Raji (cell line): ENCODE data around the gene SLC25A22.

ENCODE experiments used
- POLR2A ChIP-seq: IDR thresholded peaks from 2 replicates; pipeline ENCODE4 v1.6.1; 2011; ENCODE audit warnings: low read depth, low read length, control low read depth; ENCODE audit not compliant: insufficient read depth

Gene SLC25A22

DNA sequence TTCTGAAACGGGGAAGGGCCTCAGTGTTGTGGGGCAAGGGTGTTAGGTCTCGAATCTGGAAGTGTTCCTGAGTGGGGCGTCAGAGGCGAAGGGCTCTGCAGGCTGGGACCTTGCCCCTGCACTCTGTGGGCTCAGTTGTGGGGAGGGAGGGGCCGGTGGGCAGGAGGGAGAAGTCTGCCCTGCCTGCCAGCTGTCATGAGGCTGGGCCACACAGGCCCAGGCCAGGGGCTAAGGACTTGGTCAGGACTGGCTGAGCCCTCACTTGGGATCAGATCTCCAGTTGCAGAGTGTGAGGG, 29.8 kb upstream of the SLC25A22 start, which contains the start of gene CRACR2B:
Gene CRACR2B, plus strand, starts transcription at position 23 of the 296 bp plus-strand sequence. CDS start 689 bp downstream, outside the sequence.
- TF ChIP-seq POLR2A = peak; percentile 13; the same call in 1 of the 2 replicates

DNA sequence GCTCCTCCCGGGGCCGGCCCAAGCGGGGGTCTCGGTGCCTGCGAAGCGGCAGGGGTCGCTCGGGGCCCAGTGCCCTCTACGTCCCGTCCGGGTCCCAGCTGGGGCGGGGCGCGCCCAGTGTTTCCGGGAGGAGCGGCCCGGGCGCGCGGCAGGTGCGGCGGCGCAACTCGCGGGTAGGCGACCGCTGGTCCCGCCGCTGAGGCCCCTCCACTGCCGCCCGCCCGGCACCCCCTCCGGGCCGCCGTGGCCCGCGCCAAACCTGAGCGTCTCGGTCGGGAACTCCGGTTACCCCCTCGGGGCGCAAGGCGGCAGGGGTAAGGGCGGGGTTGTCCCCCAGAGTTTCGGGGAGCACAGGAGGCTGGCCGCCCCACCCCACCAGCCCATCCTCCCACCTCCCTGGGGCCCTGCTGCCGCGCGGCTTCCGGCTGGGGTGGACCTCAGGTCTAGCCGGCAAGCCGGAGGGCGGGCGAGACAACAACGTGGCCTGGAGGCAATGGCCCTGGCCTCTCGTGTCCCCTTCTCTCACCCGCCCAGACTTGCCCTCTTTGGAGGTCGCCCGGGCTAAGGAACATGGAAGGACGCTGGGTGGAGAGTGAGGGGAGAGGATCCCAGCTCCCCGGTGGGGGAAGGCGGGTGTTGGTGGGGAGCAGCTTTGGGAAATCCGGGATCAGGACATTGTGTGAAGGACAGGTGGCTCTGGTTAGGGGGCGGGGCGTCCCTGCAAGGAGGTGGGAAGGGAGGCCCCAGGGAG, 29.2 kb upstream of the SLC25A22 start:
- TF ChIP-seq POLR2A = no peak

DNA sequence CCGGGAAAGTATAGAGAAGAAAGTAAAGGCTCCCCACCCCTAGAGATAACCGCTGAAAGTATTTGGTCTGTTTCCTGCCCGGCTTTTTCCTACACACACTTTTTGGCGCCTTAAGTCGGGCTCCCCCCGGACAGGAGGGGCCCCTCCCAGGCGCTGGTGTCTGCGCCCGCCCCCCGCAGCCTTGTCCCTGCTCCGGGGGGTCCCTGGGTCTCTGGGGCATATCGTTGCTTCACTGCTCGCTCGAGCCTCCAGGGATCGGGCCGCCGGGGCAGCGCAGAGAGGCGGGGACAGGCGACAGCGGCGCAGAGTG, 28.7 kb upstream of the SLC25A22 start:
- TF ChIP-seq POLR2A = no peak

DNA sequence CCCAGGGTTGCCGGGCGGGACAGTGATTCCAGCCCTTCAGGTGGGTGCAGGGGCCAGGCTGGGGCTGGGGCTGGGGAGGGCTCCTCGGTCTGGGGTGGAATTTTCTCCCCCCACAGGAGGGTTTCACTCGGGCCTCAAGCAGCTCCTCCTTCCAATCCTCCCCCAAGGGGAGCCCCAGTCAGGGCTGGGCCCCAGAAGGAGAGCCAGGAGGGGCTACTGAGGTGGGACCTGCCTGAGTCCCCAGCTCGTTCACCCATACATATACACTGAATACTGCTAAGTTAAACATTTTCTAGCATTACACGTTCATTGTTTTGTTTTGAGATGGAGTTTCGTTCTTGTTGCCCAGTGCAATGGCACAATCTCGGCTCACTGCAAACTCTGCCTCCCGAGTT, 28.1 kb upstream of the SLC25A22 start:
- TF ChIP-seq POLR2A = no peak

- no peak for TF ChIP-seq POLR2A
These were observed 27.5 kb upstream of the SLC25A22 start for GRCh38 chr11:825366-826226.

DNA sequence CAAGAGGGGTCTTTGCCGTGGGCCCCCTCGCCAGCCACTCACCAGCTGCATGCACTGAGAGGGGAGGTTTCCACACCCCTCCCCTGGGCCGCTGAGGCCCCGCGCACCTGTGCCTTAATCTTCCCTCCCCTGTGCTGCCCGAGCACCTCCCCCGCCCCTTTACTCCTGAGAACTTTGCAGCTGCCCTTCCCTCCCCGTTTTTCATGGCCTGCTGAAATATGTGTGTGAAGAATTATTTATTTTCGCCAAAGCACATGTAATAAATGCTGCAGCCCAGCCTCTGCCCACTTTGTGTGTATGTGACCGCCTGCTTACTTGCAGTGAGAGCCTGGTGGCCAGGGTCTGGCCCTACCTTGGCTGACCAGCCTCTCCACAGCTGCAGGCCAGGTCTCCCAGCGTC, 26.9 kb upstream of the SLC25A22 start:
- 0 out of 2 replicates have a peak, but pooled peaks have one; percentile 4 for TF ChIP-seq POLR2A

GRCh38 chr11:824292-824880, 26.3 kb upstream of the SLC25A22 start:
- TF ChIP-seq POLR2A = 0 out of 2 replicates have a peak, but pooled peaks have one; percentile 6

- TF ChIP-seq POLR2A = peak; percentile 4; the same call in 1 of the 2 replicates
These were observed 25.6 kb upstream of the SLC25A22 start for GRCh38 chr11:823441-824291.

DNA sequence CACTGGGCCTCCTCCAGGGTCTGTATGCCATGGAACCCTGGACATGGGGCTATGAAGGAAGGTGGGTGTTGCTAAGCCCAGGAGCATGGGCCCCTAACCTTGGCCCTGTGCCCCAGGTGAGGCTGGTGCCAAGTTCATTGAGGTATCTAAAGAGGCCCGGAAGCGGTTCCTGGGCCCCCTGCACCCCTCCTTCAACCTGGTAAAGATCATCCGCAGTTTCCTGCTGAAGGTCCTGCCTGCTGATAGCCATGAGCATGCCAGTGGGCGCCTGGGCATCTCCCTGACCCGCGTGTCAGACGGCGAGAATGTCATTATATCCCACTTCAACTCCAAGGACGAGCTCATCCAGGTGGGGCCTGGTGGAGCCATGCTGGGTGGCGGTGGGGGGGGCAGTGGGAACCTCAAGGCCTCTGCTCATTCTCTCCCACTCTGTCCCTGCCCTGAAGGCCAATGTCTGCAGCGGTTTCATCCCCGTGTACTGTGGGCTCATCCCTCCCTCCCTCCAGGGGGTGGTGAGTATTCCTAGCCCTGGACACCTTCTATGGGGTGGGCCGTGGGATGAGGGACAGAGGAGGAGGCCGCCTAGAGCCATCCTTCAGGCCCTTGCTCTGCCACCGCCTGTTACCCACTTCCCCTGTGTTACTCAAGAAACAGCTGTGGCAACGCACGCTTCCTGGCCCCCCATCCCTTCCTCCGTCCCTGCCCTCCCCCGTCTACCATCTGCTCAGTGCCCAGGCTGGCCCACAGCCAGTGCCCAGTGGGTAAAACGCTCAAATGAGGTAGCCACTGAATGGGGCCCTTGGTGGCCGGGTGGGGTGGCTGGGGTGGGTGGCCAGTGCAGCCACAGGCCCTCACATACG, 23.7 kb upstream of the SLC25A22 start:
- TF ChIP-seq POLR2A = no peak

GRCh38 chr11:820655-821511, 22.8 kb upstream of the SLC25A22 start:
- no peak for TF ChIP-seq POLR2A

DNA sequence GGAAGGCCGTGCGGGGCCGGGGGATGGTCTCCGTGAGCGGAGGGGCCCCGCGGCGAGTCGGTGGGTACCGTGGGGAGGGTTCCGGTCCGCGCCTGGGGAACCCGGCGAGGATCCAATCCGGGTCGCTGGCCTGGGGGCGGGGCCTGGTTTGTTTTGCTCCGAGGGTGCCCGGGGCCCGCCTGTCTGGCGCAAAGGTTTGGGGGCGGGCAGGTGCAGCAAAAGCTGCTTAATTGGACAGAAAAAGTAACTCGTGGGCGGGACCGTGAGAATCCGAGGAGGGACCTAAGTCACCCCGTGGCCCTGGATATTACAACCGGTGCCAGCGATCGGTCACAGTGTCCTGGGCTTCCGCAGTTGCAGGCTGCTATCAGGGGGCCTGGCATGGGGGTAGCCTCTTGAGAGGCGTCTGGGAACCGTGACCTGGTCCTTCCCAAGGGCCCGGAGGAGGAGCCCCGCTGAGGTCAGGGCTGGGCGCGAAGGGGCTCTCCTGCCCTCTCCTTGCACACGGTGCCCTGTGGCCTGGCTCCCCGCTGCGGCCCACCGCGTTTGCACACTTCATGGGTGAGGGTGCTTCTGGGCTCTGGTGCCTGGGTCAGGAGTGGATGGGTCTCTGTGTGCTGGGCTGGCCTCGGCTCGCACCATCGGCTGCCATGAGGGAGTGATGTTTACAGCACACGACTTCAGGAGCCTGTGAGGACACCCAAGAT, 22.0 kb upstream of the SLC25A22 start:
- no peak for TF ChIP-seq POLR2A

- TF ChIP-seq POLR2A = peak; percentile 91
These were observed 21.2 kb upstream of the SLC25A22 start for GRCh38 chr11:819129-819931.
